Stromal cell of bone marrow (primary cell): Measurements from ENCODE around the gene MSX2.
"Not testable (repeated sequence)": the region's sequence is repeated elsewhere in the genome, so short reads cannot be mapped to it uniquely, and the experiment has no call there.

Experiments
- DNase-seq: peaks from one replicate; pipeline ENCODE4 v3.0.0-alpha.2; 2012; ENCODE audit warnings: low read depth

MSX2 gene

DNA sequence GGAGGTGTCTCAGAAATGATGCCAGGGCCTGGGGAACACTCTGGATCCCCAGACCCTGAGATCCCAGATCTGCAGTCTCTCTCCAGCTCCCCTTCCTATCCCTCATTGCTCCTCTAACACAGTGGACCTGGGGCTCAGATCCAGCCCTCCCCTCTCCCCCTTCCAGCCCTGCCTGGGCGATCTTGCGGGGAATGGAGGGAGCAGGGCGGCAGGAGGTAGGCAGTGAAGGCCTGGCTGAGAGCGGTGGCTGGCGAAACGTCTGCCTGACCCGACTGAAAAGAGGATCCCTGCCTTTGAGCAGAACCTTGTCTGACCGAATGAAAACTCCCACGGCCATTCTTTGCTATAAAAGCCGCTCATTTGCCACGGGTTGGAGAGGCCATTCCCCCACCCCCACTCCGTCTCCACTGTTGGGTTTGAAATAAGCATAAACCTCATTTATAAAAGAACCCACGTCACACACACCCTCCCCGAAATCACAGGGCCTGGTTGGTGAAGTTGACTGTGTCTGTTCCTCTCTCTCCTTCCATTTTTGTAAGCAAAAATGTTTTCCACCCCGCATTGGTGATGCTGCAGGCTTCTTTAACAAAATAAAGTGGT lies 8.8 kb downstream of the MSX2 start:
- no peak for DNase-seq

DNA sequence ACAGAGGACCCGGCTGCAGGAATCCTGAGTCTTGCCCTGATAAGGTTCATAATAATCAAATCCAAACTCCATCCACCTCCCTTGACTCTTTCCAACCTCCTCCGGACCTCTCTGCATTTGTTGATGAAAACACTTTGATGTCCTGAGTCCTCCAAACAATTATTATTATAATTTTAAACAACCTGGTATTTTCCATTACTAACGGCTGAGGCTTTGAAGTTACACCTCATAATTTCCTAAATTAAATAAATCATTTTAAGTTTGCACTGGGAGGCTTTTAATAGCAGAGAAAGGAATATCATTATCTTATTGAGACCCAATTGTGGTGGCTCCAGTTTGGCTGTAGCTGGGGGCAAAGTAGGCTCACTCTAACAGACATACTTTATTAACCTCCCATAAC lies 9.5 kb downstream of the MSX2 start:
- DNase-seq: no peak

DNA sequence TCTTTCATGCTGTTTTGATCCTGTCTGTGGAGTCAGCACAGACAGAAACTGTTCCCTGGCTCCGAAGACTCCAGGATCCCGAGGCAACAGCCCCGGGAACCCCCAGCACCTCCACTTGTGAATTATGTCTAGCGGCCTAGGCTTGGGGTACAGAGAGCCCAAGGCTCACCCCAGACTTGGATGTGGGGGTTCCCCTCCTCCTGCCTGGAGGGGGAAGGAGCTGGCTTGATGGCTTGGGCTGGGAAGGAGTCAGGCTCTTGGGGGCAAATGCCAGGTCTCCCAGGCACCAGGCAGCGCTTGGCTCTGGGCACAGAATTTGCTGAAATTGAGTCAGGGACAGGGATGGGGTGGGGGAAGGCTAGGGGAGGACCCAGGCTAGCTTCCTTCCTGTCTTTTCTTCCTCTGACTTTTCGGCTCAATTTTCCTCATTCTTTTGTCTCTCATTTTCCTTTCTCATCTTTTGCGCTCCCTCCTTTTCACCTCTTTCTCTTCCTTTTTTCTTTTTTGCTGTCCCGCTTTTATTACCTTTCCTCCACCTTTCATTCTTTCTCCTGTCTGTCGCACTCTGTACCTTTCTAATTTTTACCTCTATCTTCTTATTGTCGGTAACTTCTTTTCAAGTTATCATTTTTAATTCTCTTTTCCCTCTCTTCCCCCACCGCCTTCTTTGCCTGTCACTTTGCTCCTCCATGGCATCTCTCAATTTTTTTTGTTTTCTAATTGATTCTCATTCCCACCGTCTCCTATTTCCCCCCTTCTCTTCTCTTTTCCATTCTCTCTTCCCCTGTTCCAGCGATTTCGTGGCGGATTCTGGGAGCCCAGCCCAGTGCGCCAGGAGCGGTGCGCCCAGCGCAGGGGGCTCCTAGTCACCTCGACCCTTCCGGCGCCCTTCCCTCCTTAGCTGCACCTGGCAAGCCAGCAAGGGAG lies 10.5 kb downstream of the MSX2 start:
- DNase-seq: no peak

DNA sequence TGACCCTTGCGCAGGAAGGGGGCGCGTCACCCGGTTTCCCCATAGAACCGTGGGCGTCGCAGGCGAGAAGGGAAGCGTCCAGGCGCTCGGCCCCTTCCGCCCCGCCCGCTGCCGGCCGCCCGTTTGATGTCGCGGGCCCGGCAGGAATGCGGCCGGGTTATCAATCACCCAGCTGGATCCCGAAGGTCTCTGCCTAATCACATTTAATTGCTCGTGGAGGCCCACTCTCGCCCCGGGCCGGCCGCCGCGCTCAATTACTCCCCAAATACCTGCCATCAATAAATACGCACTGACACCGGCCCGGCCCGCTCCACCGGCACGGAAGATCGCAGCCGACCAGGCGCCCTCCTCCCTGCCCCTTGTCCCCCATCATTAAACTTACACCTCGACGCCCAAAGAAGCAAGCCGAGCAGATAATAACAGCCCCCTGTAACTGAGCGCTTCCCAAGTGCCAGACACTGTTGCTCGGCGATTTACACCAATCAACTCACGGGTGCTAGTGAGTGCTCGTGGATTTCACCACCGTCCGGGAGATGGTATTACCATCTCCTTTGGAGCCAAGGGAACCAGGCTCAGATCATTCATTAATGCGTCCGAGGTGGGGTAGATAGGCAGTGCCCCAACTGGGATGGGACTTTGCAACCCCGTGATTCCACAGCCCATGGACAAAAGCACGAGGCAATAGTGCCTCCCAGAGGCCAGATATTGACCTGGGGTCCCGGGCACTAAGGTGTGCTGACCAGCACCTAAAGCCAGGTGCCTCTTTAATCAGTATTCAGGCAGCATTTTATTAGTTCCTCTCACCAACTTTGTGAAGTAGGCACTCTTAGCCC lies 11.3 kb downstream of the MSX2 start:
- DNase-seq: no peak

DNA sequence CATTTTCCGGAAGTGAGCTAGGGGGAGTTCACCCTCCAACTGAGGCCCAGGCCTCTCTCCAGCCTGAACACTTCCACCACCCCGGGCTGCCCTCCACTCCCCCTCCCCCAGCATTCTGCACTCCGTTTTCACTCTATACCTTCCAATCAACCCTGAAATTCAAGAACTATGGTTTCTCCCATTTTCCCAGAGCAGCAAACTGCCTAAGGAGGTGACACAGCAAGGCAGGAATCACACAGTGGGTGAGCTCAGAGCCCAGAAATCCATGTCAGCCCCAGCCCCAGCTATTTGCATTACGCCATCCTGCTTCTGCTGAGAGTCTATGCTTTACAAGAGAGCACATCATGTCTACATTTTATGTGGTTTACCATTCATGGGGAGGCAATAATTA lies 11.9 kb downstream of the MSX2 start:
- peak; percentile 49 for DNase-seq

DNA sequence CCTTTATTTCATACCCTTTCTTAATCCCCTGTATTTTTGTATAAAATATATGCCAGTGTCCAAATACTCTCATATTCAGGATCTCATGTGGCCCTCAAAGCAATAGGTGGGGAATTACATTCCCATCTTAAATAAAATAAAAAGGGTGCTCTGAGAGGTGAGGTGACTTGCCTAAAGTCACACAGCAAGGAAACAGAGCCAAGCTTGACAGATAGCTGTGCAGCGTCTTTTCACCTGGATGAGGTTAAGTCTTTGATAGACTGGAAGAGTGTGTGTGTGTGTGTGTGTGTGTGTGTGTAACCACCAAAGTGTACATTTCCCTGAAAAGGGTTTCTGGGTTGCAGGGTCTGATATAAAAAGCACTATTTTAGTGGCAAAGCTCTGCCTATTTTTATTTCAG lies 12.4 kb downstream of the MSX2 start:
- no peak for DNase-seq

DNA sequence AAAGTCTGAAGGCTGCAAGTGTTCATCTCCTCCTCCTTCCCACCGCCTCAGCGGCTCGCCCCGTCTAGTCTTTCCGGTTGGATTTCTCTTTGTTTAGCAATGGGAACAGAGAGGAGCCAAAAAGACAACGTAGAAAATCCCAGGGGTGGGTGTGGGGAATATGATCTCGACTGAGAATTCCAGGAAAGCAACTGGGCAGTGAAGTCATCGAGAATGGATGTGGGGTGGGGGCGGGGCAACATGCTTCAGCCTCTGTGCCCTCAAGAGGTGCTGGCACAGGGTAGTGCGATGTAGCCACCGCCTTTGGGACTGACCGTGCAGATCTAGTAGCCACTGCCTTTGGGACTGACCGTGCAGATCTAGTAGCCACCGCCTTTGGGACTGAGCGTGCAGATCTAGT lies 12.9 kb downstream of the MSX2 start:
- DNase-seq: no peak

DNA sequence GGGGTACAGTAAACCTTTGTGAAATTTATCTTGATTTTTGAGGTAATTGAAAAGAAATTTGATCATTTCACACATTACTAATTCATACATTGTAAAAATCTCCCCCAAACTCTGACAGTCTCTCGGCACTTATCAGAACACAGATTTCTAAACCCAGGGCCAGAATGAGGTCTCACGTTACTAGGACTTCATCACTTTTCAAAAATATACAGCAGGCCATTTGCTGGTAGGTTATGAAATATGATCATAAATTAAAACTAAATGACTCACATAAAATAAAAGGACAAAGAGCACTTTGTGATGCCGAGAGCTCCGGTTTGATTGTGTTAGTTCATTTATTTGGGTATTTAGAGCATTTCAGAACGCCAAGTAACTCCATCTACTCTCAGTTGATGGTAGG lies 17.0 kb downstream of the MSX2 start:
- no peak for DNase-seq

DNA sequence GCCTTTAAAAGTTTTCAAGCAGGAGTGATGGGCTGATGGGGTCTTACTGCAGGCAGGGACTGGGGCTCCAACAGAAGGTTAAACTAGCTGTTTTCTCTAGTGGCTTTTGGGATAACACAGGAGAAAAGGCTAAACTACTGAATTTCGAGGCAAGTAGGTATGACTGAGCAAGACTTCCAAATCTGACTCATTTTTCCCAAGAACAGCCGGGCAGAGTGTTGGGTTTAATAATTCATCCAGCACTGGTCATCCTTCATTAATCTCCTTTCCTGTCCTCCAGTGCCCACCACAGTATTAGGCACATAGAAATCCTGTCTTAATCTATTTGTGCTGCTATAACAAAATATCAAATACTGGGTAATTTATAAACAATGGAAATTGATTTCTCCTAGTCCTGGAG lies 20.5 kb downstream of the MSX2 start:
- DNase-seq: no peak

DNA sequence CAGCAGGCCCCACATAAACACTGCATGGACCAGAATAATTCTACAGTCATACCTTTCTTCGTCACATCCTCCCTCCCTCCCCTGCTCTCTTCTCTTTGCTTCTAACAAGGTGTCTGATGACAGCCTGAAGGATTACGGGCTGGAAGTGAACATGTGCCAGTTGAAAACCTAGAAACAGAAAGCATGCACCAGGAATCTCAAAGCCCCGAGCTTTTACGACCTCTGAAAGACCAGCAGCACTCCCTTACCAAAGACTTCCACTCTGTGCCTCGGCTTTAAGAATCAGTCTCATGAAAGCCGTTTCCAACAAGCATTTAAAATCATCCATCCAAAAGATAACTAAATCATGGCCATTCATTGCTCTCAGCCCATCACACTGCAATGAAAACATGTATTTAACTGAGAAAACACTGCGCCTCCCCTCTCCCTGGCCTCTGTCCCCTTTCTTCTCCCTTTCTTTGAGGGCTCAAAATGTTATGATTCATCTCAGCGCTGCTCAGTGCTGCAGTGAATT lies 21.3 kb downstream of the MSX2 start:
- DNase-seq: no peak

DNA sequence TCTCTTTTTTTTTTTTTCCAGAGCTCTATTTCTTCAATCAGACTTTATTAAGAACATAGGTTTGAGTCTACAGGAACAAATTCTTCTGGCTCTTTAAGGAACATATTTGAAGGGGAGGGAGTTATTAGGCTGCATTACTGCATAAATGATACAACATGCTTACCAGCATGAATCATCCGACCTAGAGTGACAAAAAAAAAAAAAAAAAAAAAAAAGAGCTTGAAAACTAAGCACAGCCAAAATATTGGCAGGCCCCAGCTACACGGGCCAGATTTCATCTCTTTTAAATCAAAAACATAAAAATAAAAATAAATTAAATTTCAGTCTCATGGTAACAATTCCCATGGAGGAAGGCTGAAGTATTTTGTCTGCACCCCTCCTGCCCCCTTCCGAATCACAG lies 26.3 kb downstream of the MSX2 start:
- DNase-seq: no peak

DNA sequence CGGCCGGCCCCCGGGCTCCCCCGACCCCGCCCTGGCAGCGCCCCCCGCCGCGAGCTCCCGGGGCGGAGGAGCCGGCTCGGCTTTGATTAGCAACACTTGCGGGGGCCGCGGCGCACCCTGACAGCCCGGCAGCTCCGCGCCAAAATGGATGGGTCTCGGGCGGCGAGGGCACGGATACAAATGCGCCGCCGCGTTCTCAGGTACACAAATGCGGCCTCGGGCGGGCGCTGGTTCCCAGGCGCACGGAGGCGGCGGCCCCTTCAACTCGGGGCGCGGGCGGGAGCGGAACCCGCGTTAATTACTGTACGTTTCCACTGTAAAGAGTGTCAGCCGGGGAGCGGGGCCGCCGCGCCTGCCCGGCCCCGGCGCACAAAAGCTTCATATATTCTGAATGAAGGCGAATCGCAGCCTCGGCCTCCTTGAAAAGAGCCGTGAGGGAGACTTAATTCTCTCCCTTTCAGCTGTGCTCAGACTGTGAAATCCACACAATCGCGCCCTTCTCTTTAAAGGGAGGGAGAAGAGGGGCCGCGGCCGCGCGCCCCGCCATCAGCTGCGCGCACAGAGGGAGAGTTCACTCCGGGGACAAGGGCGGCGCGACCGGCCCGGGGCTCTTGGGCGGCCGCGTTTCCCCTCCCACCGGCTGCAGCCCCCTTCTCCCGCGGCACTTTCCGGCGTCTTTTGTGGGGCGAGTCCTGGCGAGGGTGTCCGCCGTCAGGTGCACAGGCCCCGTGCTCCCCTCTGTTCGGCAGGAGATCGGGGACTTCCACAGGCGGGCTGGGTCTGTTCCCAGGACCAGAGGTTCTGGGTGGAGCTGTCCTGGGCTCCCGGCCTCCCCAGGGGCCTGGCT lies 27.0 kb downstream of the MSX2 start:
- DNase-seq: no peak

DNA sequence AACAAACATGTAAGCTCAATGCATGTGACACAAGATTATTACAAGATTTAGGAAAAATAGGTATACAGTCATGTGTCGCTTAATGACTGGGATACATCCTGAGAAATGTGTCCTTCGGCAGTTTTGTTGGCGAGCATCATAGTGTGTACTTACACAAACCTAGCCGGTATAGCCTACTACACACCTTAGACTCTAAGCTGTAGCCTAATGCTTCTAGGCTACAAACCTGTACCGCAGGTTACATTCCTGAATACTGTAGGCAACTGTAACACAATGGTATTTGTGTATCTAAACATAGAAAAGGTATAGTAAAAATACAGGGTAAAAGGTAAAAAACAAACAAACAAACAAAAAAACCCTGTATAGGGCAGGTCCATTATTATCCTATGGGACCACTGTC lies 27.7 kb downstream of the MSX2 start:
- no peak for DNase-seq

DNA sequence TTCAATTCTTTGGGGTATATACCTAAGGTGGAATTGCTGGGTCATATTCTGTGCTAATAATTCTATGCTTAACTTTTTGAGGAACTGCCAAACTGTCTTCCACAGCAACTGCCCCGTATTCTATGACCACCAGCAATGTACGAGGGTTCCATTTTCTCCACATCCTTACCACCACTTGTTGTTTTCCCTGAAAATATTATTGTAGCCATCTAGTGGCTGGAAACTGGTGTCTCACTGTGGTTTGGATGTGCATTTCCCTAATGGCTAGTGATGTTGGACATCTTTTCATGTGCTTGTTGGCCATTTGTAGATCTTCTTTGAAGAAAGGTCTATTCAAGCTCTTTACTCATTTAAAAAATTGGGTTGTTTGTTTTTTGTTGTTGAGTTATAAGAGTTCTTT lies 30.7 kb downstream of the MSX2 start:
- DNase-seq: no peak

DNA sequence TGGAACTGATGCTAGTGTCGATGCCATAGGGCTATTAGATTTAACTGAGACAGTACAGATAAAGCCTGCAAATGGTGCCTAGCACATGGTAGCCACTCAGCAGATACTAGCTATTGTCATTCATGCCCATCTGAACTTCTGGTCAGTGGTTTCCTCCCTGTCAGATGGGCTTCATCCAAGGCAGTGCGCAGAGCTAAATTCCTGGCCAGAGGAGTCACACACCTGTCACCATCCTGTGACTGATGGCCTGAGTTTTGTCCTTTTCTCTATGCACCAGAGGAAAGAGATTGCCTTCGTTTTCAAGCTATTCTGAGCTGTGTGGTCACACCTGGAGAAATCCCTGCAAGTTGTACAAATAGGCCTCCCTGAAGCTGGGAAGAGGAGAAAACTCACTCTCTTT lies 34.7 kb downstream of the MSX2 start:
- no peak for DNase-seq

DNA sequence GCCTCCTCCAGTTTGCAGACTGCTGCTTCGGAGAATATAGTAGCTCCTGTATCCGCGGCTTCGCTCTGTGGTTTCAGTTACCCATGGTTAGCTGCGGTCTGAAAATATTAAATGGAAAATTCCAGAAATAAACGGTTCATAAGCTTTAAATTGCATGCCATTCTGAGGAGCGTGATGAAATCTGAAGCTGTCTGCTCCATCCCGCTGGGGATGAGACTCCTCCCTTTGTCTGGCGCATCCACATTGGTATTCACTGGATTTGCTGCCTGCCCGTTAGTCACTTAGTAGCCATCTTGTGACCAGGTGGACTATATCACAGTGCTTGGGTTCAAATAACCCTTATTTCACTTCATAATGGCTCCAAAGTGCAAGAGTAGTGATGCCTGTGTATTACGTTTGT lies 36.3 kb downstream of the MSX2 start:
- DNase-seq: no peak

DNA sequence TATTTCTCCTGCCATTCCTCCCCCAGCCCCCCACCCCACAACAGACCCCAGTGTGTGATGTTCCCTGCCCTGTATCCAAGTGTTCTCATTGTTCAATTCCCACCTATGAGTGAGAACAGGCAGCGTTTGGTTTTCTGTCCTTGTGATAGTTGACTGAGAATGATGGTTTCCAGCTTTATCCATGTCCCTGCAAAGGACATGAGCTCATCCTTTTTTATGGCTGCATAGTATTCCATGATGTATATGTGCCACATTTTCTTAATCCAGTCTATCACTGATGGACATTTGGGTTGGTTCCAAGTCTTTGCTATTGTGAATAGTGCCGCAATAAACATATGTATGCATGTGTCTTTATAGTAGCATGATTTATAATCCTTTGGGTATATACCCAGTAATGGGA lies 37.0 kb downstream of the MSX2 start:
- not testable (repeated sequence) for DNase-seq

DNA sequence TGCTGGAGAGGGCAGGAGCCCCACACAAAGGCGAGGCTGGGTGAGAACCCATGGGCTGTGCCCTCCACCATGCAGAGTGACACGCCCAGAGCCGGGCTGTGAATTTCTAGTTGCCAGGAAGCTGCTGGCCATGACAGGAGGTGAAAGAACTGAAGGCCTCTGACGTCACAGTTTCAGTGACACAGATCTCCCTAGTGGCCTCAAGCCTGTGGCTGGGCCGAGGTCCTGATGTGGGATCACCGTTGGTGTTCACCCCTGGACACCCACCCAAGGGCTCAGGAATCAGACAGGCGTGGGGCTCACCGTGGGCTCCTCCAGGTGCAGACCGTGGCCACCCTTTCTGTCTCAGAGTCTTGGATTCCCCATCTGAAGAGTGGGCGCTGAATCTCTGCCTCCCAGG lies 39.9 kb downstream of the MSX2 start:
- DNase-seq: no peak

DNA sequence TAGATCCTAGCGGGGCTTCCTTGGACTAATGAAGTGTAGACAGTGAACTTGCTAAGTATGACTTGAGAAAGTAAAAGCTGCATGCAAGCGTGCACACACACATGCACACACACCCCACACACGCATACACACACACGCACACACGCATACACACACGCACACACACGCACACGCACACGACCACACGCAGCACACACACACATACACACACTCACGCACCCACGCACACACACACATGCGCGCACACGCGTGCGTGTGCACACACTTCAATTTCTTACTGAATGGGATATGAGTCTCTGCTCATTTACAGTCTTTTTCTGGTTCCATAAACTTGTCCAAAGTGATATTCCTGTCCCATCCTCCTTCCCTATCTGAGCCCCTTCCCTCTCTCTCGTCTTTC lies 41.2 kb downstream of the MSX2 start:
- DNase-seq: no peak

DNA sequence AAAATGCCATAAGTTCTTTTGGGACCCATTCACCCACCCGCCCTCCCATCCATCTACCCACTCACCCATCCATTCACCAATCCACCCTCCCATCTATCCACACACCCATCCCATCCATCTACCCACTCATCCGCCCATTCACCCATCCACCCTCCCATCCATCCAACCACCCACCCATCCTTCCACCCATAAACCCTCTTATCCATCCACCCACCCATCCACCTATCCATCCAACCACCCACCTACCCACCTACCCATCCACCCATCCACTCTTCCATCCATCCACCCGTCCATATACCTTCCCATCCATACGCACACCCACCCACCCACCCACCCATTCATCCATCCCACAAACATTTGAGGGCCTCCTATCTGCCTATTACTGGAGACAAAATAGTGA lies 43.3 kb downstream of the MSX2 start:
- DNase-seq: no peak

DNA sequence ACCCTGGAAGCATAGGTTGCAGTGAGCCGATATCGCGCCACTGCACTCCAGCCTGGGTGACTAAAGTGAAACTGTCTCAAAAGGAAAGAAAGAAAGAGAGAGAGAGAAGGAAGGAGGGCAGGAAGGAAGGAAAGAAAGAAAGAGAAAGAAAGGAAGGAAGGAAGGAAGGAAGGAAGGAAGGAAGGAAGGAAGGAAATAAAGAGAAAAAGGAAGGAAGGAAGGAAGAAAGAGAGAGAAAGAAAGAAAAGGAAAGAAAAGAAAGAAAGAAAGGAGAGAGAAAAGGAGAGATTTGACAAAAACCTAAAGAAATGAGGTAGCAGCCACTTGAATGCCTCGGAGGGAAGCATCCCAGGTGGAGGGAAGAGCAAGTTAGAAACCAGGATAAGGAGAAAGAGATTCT lies 44.6 kb downstream of the MSX2 start:
- DNase-seq: no peak

DNA sequence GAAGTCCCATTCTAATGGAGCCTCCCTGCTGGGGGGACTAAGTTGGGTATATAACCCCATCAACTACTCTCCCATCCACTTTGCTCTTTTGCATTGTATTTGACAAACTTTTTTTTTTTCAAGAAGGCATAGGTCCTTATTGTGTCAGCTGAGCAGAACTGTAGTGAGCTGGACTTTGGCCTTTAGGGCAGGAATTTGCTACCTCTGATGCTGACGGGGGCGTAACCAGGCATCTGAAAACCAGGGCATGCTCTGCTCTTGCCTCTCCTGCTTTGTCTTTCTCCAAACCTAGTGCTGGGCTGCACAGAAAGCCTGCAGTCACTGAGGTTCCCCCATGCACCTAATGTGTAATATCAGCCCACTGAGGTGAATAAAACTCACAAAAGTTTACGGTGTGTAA lies 49.0 kb downstream of the MSX2 start:
- no peak for DNase-seq
